GM21825 (cell line): ENCODE data around the gene NFE2.
"Not testable (repeated sequence)": the region's sequence is repeated elsewhere in the genome, so short reads cannot be mapped to it uniquely, and the experiment has no call there.

ENCODE experiments used
- ATAC-seq: cut with Tn5 transposase; IDR thresholded peaks from one replicate; pipeline ENCODE4 v1.9.1; 2021; ENCODE audit warnings: mild to moderate bottlenecking, moderate library complexity; ENCODE audit not compliant: unreplicated experiment

NFE2 gene

DNA sequence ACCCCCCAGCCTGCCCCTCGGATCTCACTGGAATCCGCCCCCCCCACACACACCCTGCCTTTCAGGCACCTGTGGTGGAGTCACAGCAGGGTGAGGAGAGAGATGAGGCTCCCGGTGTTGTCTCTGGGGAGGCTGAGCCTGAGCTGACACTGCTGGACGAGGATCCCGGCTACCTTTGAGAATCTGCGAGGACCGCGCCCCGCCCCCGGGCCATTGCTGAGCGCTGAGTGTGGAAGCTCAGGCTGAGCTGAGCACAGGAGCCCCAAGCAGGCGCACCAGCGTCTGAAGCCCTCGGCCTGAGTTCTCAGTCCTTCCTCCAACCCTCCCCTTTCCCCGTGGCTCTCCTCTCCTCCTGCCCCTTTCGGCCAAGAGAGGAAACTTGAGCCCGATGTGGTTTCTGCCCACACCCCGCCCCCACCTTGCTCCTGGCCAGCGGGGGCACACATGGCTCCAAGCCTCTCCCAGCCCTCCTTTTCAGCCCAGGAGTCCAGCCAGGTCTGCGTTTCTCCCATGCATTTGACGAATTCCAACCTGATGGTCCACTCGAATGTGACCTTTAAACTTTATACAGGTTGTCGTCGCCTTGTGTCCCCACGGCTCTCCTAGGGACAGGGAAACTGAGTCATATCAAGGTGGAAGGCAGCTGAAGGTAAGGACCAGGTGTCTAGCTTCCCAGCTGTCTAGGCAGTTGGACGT lies at the start of gene NFE2:
NFE2 (minus strand) TSS at position 284 of the 696 bp plus-strand sequence. CDS start 5,767 bp downstream, outside the sequence.
- ATAC-seq: no peak

DNA sequence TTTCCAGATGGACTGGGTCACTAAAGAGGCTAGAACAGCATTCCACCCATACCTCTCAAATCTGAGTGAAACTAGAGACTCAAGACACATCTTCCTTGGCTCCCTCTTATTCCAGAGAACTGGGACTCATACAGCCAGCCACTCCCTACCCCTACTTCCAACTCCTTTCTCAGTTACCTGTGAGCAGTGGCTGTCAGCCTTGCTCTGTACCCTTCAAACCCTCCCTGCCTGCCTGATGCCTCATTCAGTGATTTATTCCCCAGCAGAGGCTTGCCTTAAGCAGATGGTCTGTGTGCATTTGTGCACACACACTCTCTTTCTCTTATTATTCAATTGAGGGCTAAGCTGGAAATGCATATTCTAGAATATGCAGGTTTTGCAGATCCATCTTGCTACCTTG lies 48.9 kb upstream of the NFE2 start:
- no peak for ATAC-seq

GRCh38 chr12:54349036-54349435 lies 48.2 kb upstream of the NFE2 start:
- no peak for ATAC-seq

DNA sequence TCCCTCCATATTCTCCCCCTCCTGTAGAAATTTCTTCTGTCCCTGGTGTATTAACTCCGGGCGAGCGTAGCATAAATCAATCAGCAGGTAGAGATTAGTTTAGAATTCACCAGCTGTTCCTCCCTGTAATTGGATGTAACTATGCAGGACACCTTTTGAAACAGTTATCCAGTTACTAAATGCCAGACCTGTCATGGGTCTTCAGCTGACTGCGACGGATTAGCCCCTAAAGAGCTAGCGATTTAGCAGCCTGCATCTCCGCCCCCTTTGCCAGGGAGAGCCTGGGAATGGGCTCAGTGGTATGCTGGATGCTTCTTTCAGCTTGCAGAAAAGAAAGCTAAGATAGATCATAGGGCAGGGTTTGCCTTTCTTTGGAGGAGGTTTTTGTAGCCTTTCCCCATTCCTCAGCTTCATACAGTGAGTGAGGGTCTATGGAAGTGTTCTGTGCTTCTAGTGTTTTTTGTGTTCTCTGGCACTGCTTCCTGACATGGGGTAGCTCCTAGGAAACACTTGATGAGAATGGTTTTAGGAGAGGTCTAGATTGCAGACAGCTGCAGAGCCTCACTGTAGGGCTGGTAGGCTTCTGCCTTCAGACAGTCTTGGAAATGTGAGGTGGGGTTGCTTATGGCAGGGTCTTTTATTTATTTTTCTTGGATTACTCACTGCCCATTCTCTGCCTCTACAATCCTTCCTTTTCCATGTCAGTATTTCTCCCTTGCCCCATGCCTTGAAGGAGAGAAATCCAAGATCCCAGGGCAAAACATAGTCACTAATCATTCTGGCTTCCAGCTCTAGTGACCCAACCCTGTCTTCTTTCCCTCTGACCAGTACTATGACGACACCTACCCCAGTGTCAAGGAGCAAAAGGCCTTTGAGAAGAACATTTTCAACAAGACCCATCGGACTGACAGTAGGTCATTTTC lies 40.8 kb upstream of the NFE2 start:
- ATAC-seq: no peak

GRCh38 chr12:54340846-54341245 lies 40.0 kb upstream of the NFE2 start:
- no peak for ATAC-seq

- no peak for ATAC-seq
These were observed 38.0 kb upstream of the NFE2 start for GRCh38 chr12:54338698-54339296.

DNA sequence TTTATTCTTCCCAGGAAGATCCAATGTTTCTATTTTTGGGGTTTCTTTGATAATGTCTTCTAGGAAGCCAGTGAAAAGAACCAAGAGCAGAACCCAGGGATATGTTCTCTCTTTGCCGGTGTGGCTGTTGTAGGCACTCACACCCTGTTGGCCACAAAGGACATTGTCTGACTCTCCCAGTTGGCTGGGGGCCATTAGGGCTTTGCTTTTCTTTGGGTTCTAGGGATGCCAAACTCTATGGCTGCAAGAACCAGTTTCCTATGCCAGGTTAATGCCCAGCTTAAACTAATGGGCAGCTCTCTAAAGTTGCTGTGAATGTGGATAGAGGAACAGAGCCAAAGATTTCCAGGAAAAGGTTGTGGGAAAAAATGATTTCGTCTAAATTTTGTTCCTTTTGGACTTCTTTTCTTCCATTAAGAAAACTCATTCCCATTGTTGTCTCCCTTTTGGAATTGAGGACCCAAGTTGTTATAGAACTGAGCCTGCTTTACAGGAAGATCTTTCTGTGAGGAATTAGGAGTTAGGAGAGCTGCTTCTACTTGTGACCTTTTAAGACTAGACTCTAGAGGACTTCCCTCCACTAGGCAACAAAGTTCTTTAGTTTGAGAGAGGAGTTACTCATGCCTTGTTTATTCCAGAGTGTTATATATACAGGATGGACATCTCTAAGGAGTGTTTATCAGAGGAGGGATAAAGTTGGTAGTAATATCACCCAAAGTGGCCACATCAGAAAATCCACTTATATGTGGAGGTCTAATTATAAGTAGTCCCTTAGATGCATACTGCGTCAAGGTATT lies 37.2 kb upstream of the NFE2 start:
- ATAC-seq: no peak

GRCh38 chr12:54337280-54337842 lies 36.5 kb upstream of the NFE2 start:
- no peak for ATAC-seq

- no peak for ATAC-seq
These were observed 32.7 kb upstream of the NFE2 start for GRCh38 chr12:54333420-54334034.

- ATAC-seq: no peak
These were observed 30.6 kb upstream of the NFE2 start for GRCh38 chr12:54331461-54331860.

- ATAC-seq: no peak
These were observed 29.6 kb upstream of the NFE2 start for GRCh38 chr12:54330442-54330841.

DNA sequence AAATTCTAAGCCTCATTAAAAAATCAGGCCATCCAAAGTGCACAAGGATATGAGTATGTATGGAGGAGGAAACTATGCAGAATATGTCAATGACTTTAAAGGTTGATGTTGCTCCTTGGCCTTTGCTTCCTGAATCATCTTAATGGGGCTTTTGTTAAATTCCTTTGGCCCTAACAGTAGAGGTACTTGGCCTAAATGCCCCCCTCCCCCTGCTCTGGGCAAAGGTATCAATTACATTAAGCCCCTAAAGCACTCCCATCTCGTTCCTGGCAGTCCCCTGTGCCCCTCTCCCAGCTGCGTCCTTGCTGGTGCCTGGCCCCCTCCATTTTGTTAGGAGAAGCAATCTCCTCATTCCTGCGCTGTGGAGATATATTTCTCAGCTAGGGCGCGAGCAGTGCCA lies 28.9 kb upstream of the NFE2 start:
- no peak for ATAC-seq

DNA sequence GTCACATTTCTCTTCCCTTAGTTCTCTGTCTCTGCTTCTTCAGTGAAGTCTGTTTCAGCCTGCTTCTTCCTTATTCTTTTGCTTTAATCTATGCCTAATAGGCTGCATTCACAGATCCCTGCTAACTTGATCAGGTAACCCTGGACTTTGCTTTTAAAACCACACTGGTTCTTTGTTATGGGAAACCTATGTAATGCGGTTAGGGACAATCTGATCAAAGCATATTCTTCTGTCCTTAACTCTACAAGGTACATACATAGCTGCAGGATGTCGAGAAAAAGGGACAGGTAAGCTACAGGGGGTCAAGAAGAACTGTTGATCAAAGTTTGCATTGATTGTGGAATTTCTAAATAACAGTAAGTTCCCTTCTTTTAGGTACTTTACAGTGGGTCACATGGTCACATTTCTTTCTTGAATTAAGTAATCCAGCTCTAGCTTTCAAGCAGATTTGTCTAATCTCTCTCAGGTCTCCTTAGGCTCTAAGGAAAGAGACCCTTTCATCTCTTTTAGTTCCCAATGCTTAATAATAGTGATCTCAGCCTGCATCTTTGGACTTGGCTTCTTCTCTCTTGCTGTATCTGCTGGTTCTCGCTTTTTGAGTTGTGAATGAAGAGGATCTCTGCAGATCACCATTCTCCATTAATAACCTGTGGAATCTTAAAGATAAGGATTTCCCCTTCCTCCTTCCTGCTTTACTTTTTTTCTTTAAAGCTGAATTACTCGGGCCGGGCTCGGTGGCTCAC lies 28.0 kb upstream of the NFE2 start:
- ATAC-seq: no peak

DNA sequence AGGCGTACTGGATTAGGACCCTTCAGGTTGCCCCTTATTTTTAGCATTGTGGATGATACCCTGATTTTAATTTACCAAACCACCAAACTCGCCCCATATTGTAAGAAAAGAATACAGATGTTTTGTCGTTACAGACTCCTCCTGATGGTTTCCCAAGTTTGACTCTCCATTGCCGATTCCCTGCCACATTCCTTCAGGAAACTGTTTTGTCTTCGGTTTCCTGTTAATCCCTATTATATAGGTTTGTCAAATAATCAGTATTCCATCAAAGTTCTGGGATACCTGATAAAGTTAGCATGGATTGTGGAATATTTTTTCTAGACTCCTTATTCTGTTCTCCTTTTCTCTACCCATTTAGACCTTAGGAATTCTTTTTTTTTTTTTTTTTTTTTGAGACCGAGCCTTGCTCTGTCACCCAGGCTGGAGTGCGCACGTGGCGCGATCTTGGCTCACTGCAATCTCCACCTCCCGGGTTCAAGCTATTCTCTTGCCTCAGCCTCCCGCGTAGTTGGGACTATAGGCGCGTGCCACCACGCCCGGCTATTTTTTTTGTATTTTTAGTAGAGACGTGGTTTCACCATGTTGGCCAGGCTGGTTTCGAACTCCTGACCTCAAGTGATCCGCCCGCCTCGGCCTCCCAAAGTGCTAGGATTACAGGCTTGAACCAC lies 24.8 kb upstream of the NFE2 start:
- not testable (repeated sequence) for ATAC-seq

GRCh38 chr12:54324617-54325441 lies 24.0 kb upstream of the NFE2 start, which contains the start of gene COPZ1:
Gene COPZ1 (plus strand): TSS chr12:54325131. CDS start chr12:54325164, 33 bp downstream.
- peak; percentile 97 for ATAC-seq

DNA sequence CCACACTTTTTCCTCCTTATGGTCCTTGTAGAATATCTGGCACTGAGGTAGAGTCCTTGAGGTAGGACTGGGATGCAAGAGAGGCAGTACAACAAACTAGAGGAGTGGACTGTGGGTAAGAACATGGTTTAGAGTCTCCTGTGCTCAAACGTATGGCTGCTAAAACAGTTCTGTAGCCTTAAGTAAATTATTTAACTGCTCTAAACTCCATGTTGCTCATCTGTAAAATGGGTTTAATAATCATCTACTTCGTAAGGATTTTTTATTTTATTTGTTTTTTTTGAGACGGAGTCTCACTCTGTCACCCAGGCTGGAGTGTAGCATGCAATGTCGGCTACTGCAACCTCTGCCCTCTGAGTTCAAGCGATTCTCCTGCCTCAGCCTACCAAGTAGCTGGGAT lies 20.5 kb upstream of the NFE2 start:
- no peak for ATAC-seq

DNA sequence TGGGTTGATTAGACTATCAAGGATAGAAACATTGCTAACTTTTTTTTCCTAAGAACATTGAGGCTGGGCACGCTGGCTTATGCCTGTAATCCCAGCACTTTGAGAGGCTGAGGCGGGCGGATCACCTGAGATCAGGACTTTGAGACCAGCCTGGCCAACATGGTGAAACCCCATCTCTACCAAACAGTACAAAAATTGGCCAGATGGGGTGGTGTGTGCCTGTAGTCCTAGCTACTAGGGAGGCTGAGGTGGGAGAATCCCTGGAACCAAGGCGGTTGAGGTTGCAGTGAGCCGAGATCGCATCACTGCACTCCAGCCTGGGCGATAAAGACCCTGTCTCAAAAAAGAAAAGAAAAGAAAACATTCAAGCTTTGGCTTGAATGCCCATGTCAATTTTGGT lies 11.5 kb upstream of the NFE2 start:
- ATAC-seq: not testable (repeated sequence)

DNA sequence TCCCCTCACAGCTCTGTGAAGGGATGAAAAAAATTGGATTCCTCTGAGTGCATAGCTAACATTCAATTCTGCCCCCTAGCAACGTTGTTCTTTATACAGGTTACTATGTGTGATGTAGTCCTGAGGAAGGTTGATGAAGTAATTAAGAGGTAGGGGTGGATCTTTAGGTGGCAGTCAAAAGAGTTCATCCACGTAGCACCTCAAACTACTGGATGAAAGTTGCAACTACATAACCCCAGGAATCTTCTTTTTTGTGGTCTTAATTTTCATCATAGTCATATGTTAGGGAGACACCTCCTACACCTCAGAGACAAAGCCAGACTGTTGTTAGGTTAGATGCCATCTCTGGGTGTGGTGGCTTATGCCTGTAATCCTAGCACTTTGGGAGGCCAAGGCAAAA lies 10.2 kb upstream of the NFE2 start:
- ATAC-seq: no peak
